CD14-positive monocyte (primary cell): Measurements from ENCODE around the gene DIAPH2. TPM values are rescaled to one million over a fixed set of nuclear protein-coding genes. Genes with fewer than 3 reads are reported as not detected.

ENCODE experiments used
- DNase-seq, 3 donors: peaks; one replicate each; pipeline ENCODE4 v3.0.0-alpha.2; 2011 to 2022
- H2AFZ ChIP-seq: 2 replicates; pipeline ENCODE4 v1.6.0; 2012; ENCODE audit warnings: mild to moderate bottlenecking, low read depth, low read length, inconsistent platforms; ENCODE audit not compliant: insufficient read depth, poor library complexity, severe bottlenecking
- H3K27ac ChIP-seq, 2 donors: 1 replicate in 1 of 2; 2 replicates in 1 of 2; pipeline ENCODE4 v1.5.1; 2012 to 2013; ENCODE audit warnings: low read length in 2 of 2, control low read depth in 1 of 2, inconsistent platforms in 1 of 2, low read depth in 1 of 2, mild to moderate bottlenecking in 1 of 2
- H3K27me3 ChIP-seq, 2 donors: one replicate each; pipeline versions ENCODE4 v1.6.0 to v1.6.1; 2011 to 2013; ENCODE audit warnings: low read length in 2 of 2; ENCODE audit not compliant: control insufficient read depth in 2 of 2, insufficient read depth in 2 of 2
- H3K36me3 ChIP-seq, 2 donors: replicated peaks in 1 of 2; 1 replicate in 1 of 2; 2 replicates in 1 of 2; pipeline versions ENCODE4 v1.5.1 to v1.6.1; 2012 to 2013; ENCODE audit warnings: low read length in 2 of 2, control low read depth in 1 of 2, inconsistent platforms in 1 of 2, mild to moderate bottlenecking in 1 of 2; ENCODE audit not compliant: insufficient read depth in 2 of 2, control insufficient read depth in 1 of 2
- H3K4me1 ChIP-seq, 2 donors: 1 replicate in 1 of 2; 2 replicates in 1 of 2; pipeline versions ENCODE4 v1.5.1 to v1.6.1; 2012 to 2013; ENCODE audit warnings: low read length in 2 of 2, control low read depth in 1 of 2, inconsistent platforms in 1 of 2, mild to moderate bottlenecking in 1 of 2, moderate library complexity in 1 of 2; ENCODE audit not compliant: insufficient read depth in 2 of 2, control insufficient read depth in 1 of 2
- H3K4me2 ChIP-seq: replicated peaks from 2 replicates; pipeline ENCODE3; 2012; ENCODE audit warnings: low read length, moderate library complexity, mild to moderate bottlenecking; ENCODE audit not compliant: poor library complexity, severe bottlenecking; ENCODE audit errors: extremely low read depth
- H3K4me3 ChIP-seq, 3 experiments: fragments of 200-600 bp in 1 of 3; sonication (generic) in 1 of 3; replicated peaks in 1 of 3; 1 replicate in 2 of 3; 2 replicates in 1 of 3; pipeline ENCODE4 v1.5.1; 2011 to 2013; ENCODE audit warnings: low read length in 3 of 3, mild to moderate bottlenecking in 3 of 3, control low read depth in 2 of 3, low read depth in 2 of 3, inconsistent platforms in 1 of 3, moderate library complexity in 1 of 3
- H3K79me2 ChIP-seq: 2 replicates; pipeline ENCODE4 v1.6.0; 2012; ENCODE audit warnings: mild to moderate bottlenecking, control low read depth, inconsistent platforms, low read length, moderate library complexity; ENCODE audit not compliant: insufficient read depth
- H3K9ac ChIP-seq: 2 replicates; pipeline ENCODE4 v1.6.0; 2017; ENCODE audit warnings: low read length, mild to moderate bottlenecking; ENCODE audit not compliant: insufficient read depth, poor library complexity, severe bottlenecking
- H3K9me3 ChIP-seq, 2 donors: replicated peaks in 1 of 2; 1 replicate in 1 of 2; 2 replicates in 1 of 2; pipeline versions ENCODE4 v1.5.1 to v1.6.1; 2012 to 2013; ENCODE audit warnings: low read length in 2 of 2, control low read depth in 1 of 2; ENCODE audit not compliant: control insufficient read depth in 1 of 2, insufficient read depth in 1 of 2
- H4K20me1 ChIP-seq: 2 replicates; pipeline ENCODE4 v1.6.0; 2012; ENCODE audit warnings: mild to moderate bottlenecking, low read length, control low read depth, moderate library complexity; ENCODE audit not compliant: insufficient read depth
- H3K27ac Mint-ChIP-seq, 7 donors: one replicate each; pipeline ENCODE4 v1.8.0; 2020; ENCODE audit warnings: mild to moderate bottlenecking in 7 of 7, mixed read lengths in 7 of 7, moderate library complexity in 6 of 7, inconsistent platforms in 2 of 7
- H3K27me3 Mint-ChIP-seq, 3 donors: one replicate each; pipeline ENCODE4 v1.8.0; 2021 to 2022; ENCODE audit warnings: low read depth in 3 of 3, mild to moderate bottlenecking in 3 of 3, mixed read lengths in 3 of 3, moderate library complexity in 3 of 3, inconsistent platforms in 1 of 3
- H3K36me3 Mint-ChIP-seq, 2 donors: one replicate each; pipeline ENCODE4 v1.8.0; 2020; ENCODE audit warnings: mixed read lengths in 2 of 2, inconsistent platforms in 1 of 2, mild to moderate bottlenecking in 1 of 2
- H3K4me1 Mint-ChIP-seq: one replicate; pipeline ENCODE4 v1.8.0; 2020; ENCODE audit warnings: mild to moderate bottlenecking, mixed read lengths
- H3K4me3 Mint-ChIP-seq, 2 donors: one replicate each; pipeline ENCODE4 v1.8.0; 2020; ENCODE audit warnings: mild to moderate bottlenecking in 2 of 2, mixed read lengths in 2 of 2, moderate library complexity in 1 of 2
- H3K9me3 Mint-ChIP-seq, 7 donors: one replicate each; pipeline ENCODE4 v1.8.0; 2020 to 2022; ENCODE audit warnings: mixed read lengths in 7 of 7, mild to moderate bottlenecking in 6 of 7, moderate library complexity in 6 of 7, inconsistent platforms in 2 of 7
- WGBS: methylation state at CpG from one replicate; pipeline ENCODE4 v1.1.5; 2013; ENCODE audit warnings: missing lambda C conversion rate; ENCODE audit not compliant: insufficient coverage; 5-methylcytosine and 5-hydroxymethylcytosine counted together
- intact Hi-C, 2 donors: fragments of 100-400 bp; cut with micrococcal nuclease; formaldehyde crosslinking; loops; one replicate each; pipeline versions ENCODE4 v1.15.0 to v1.15.1; 2023
- polyA plus RNA-seq, 3 donors: library from polyadenylated mRNA; depleted of rRNA in 1 of 3; unstranded in 2 of 3; stranded (reverse) in 1 of 3; fragments of 300-500 nt in 2 of 3; fragments of >200 nt in 1 of 3; fragmentation: Illumina TruSeq in 2 of 3; gene quantifications; 1 replicate in 2 of 3; 2 replicates in 1 of 3; pipeline ENCODE4 v1.2.3, GENCODE V29; 2012 to 2021
- TF ChIP-seq, protein P1 (sequence below): fragments of 200-600 bp; IDR thresholded peaks from one replicate; pipeline ENCODE4 v1.8.0; 2022; ENCODE audit warnings: antibody characterized with exemption, mild to moderate bottlenecking

DIAPH2 gene
- polyA plus RNA-seq, 3 donors: 9.5 to 20.5 (median 11.4) TPM

DNA sequence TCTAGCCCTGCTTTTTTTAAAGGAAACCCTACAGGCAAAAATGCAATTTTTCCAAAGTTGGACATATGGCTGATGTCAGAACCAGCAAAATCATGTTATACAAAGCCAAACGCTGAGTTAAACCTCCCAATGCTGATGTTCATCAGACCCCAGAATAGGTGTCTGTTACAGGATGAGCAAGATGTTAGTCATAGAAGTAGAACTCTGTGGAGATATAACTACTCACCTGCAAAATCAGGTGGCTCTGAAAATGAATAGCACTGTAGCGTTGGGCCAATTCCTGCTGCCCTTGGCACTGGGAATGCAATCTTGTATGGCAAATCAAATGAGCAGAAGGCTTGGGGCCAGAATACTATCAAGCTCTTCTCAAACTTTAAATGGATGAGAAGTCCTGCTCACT is 833.1 kb downstream of the DIAPH2 start:
- peaks cover 0 to 2% of the 10 kb centered on the region in 2 donors for H3K36me3 Mint-ChIP-seq

DNA sequence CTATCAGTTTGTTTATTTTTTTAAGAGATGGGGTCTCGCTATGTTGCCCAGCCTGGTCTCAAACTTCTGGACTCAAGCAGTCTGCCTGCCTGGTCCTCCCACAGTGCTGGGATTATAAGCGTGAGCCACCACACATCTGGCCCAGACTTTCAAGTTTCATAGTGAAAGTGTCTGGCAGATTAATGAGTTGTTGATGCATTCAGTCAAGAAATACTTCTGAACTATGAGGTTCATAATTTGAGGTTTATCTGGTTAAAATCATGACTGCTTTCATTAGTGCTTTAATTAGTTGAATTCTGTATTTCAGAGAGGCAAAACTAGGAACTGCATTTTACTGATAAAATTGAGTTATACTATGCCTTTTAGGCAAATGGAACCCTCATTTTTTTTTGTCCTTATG is 837.7 kb downstream of the DIAPH2 start:
- Mint-ChIP-seq H3K27ac (no peak overlapping the region), H3K4me1 (peaks cover 8% of the 10 kb centered on the region), H3K9me3 (peaks cover 0 to 7% (median 0%) of the 10 kb centered on the region in 7 donors), H3K27me3 (peaks cover 0 to 2% (median 0%) of the 10 kb centered on the region in 3 donors), H3K36me3 (peaks cover 0 to 3% of the 10 kb centered on the region in 2 donors), H3K4me3 (no peak overlapping the region)
- Histone ChIP-seq H3K9me3 (no peaks in the 10 kb centered on the region), H3K36me3 (no peaks in the 10 kb centered on the region), H4K20me1 (no peaks in the 10 kb centered on the region), H3K79me2 (no peaks in the 10 kb centered on the region), H2AFZ (no peak overlapping the region), H3K4me1 (no peaks in the 10 kb centered on the region), H3K9ac (no peak overlapping the region), H3K4me2 (no peak overlapping the region), H3K27ac (no peak overlapping the region), H3K4me3 (no peak overlapping the region), H3K27me3 (no peaks in the 10 kb centered on the region)
- TF ChIP-seq, protein P1, sequence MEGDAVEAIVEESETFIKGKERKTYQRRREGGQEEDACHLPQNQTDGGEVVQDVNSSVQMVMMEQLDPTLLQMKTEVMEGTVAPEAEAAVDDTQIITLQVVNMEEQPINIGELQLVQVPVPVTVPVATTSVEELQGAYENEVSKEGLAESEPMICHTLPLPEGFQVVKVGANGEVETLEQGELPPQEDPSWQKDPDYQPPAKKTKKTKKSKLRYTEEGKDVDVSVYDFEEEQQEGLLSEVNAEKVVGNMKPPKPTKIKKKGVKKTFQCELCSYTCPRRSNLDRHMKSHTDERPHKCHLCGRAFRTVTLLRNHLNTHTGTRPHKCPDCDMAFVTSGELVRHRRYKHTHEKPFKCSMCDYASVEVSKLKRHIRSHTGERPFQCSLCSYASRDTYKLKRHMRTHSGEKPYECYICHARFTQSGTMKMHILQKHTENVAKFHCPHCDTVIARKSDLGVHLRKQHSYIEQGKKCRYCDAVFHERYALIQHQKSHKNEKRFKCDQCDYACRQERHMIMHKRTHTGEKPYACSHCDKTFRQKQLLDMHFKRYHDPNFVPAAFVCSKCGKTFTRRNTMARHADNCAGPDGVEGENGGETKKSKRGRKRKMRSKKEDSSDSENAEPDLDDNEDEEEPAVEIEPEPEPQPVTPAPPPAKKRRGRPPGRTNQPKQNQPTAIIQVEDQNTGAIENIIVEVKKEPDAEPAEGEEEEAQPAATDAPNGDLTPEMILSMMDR: no peak
- no peak for DNase-seq
- intact Hi-C loops: no loop called here
- no CpG with 5 or more reads among the region's 2 CpGs for WGBS

More for the DNA sequence above, 833.1 kb downstream of the DIAPH2 start:
- no peak overlapping the region for H3K4me2 ChIP-seq
- H3K9me3 ChIP-seq: no peaks in the 10 kb centered on the region
- no CpG with 5 or more reads among the region's 2 CpGs for WGBS
- H3K9ac ChIP-seq: no peak overlapping the region
- H3K4me1 Mint-ChIP-seq: no peaks in the 10 kb centered on the region
- H3K79me2 ChIP-seq: no peaks in the 10 kb centered on the region
- TF ChIP-seq, protein P1: no peak
- H3K27me3 Mint-ChIP-seq: peaks cover 0 to 2% (median 0%) of the 10 kb centered on the region in 3 donors
- no peaks in the 10 kb centered on the region for H3K36me3 ChIP-seq
- H3K4me3 ChIP-seq: no peak overlapping the region
- no peaks in the 10 kb centered on the region for H3K27me3 ChIP-seq
- peaks cover 0 to 3% (median 0%) of the 10 kb centered on the region in 7 donors for H3K9me3 Mint-ChIP-seq
- H3K27ac ChIP-seq: no peak overlapping the region
- no peaks in the 10 kb centered on the region for H4K20me1 ChIP-seq
- no peak overlapping the region for H3K27ac Mint-ChIP-seq
- no peaks in the 10 kb centered on the region for H3K4me1 ChIP-seq
- no peak overlapping the region for H2AFZ ChIP-seq
- intact Hi-C loops: no loop called here
- no peak overlapping the region for H3K4me3 Mint-ChIP-seq
- DNase-seq: no peak
